Neural progenitor cell (in vitro differentiated cells): ENCODE measurements around the gene ATG10. TPM values are rescaled to one million over a fixed set of nuclear protein-coding genes. Genes with fewer than 3 reads are reported as not detected.

Experiments used
- DNase-seq: peaks from one replicate; pipeline ENCODE4 v3.0.0-alpha.2; 2016; ENCODE audit warnings: low spot score
- H2AFZ ChIP-seq: fragments of 200-600 bp; sonication (generic); replicated peaks from 2 replicates; pipeline ENCODE4 v1.6.1; 2016; ENCODE audit warnings: antibody characterized with exemption
- H3F3A ChIP-seq: fragments of 200-600 bp; sonication (generic); 2 replicates; pipeline ENCODE4 v1.6.1; 2016; ENCODE audit warnings: antibody characterized with exemption, low read depth
- H3K27ac ChIP-seq: fragments of 200-600 bp; sonication (generic); 2 replicates; pipeline ENCODE4 v1.5.1; 2016; ENCODE audit warnings: mild to moderate bottlenecking
- H3K27me3 ChIP-seq: fragments of 200-600 bp; sonication (generic); 2 replicates; pipeline ENCODE4 v1.6.1; 2016; ENCODE audit warnings: mild to moderate bottlenecking, moderate library complexity
- H3K36me3 ChIP-seq: fragments of 200-600 bp; sonication (generic); 2 replicates; pipeline ENCODE4 v1.5.1; 2016
- H3K4me1 ChIP-seq: fragments of 200-600 bp; sonication (generic); 2 replicates; pipeline ENCODE4 v1.6.1; 2016; ENCODE audit warnings: mixed run types
- H3K4me2 ChIP-seq: fragments of 200-600 bp; sonication (generic); 2 replicates; pipeline ENCODE4 v1.6.1; 2016
- H3K4me3 ChIP-seq: fragments of 200-600 bp; sonication (generic); 2 replicates; pipeline ENCODE4 v1.5.1; 2016
- H3K79me2 ChIP-seq: fragments of 200-600 bp; sonication (generic); 2 replicates; pipeline ENCODE4 v1.6.1; 2016; ENCODE audit warnings: low read depth
- H3K9ac ChIP-seq: fragments of 200-600 bp; sonication (generic); 2 replicates; pipeline ENCODE4 v1.6.1; 2016
- H3K9me3 ChIP-seq: fragments of 200-600 bp; sonication (generic); 2 replicates; pipeline ENCODE4 v1.5.1; 2016; ENCODE audit warnings: low read depth
- H4K20me1 ChIP-seq: fragments of 200-600 bp; sonication (generic); 2 replicates; pipeline ENCODE4 v1.6.1; 2016; ENCODE audit warnings: low read depth
- H3K27ac Mint-ChIP-seq: 3 replicates; pipeline ENCODE4 v1.8.0; 2021; ENCODE audit warnings: mixed read lengths
- H3K27me3 Mint-ChIP-seq: 2 replicates; pipeline ENCODE4 v1.8.0; 2022; ENCODE audit warnings: low read depth, mild to moderate bottlenecking, inconsistent platforms, moderate library complexity, mixed read lengths; ENCODE audit not compliant: insufficient read depth
- H3K36me3 Mint-ChIP-seq: 3 replicates; pipeline ENCODE4 v1.8.0; 2021; ENCODE audit warnings: mixed read lengths
- H3K4me1 Mint-ChIP-seq: 3 replicates; pipeline ENCODE4 v1.8.0; 2021; ENCODE audit warnings: mixed read lengths
- H3K4me3 Mint-ChIP-seq: 3 replicates; pipeline ENCODE4 v1.8.0; 2021; ENCODE audit warnings: mild to moderate bottlenecking, moderate library complexity, mixed read lengths
- H3K9me3 Mint-ChIP-seq: 3 replicates; pipeline ENCODE4 v1.8.0; 2020; ENCODE audit warnings: mixed read lengths
- CTCF ChIP-seq: fragments of 200-600 bp; sonication (generic); IDR thresholded peaks from 2 replicates; pipeline ENCODE4 v1.5.1; 2017; ENCODE audit warnings: antibody characterized with exemption, mild to moderate bottlenecking
- EZH2 ChIP-seq: fragments of 200-600 bp; sonication (generic); IDR thresholded peaks from 2 replicates; pipeline ENCODE4 v1.6.1; 2017; ENCODE audit warnings: antibody characterized with exemption, mild to moderate bottlenecking, moderate library complexity
- EZH2phosphoT487 ChIP-seq: fragments of 200-600 bp; sonication (generic); IDR thresholded peaks from 2 replicates; pipeline ENCODE4 v1.6.1; 2017; ENCODE audit warnings: antibody characterized with exemption
- total RNA-seq: library from RNA; depleted of rRNA; stranded (reverse); fragments of >200 nt; gene quantifications from 2 replicates; pipeline ENCODE4 v1.2.3, GENCODE V29; 2015; ENCODE audit warnings: low replicate concordance

Gene ATG10
- total RNA-seq, 1 donor from 2014 or later, result 13.4 TPM

DNA sequence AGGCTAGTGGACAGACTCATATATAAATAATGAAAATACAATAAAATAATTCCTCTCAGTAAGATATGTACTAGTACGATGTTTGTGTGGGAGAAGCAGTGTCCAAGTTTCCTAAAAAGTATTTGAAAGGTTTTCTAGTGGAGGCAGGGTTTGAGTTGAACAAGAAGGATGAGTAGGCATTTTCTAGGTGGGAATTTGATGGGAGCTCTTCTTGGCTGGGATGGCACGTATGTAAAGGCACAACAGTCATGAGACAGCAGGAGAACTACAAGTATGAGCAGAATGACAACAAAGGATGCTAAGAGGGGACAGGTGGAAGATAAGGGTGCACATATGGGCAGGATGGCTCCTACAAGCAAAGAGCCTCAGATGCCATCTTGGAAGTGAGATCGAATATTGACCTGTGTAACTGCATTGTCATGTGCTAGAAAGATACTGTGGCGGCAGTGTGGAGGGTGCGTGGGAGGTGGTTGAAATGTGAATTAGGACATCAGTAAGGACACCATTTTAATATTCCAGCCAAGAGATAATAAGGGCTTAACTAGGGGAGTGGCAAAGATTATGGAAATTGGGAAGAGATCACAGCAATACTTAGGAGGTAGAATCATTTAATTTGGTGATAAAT is 170.5 kb downstream of the ATG10 start:
- H3K4me1 Mint-ChIP-seq, result no peaks in the 10 kb centered on the region
- H3K9me3 Mint-ChIP-seq, result peaks cover 11% of the 10 kb centered on the region
- no peak overlapping the region for H2AFZ ChIP-seq
- H3F3A ChIP-seq, result no peaks in the 10 kb centered on the region
- DNase-seq, result no peak
- no peaks in the 10 kb centered on the region for H3K27me3 ChIP-seq
- no peaks in the 10 kb centered on the region for H3K9me3 ChIP-seq
- H3K4me3 ChIP-seq, result no peak overlapping the region
- no peak overlapping the region for H3K27ac ChIP-seq
- no peaks in the 10 kb centered on the region for H3K27me3 Mint-ChIP-seq
- peaks cover 1% of the 10 kb centered on the region for H3K36me3 Mint-ChIP-seq
- H3K4me1 ChIP-seq, result no peaks in the 10 kb centered on the region
- H3K9ac ChIP-seq, result no peak overlapping the region
- H3K27ac Mint-ChIP-seq, result no peak overlapping the region
- no peaks in the 10 kb centered on the region for H3K36me3 ChIP-seq
- H4K20me1 ChIP-seq, result no peaks in the 10 kb centered on the region
- TF ChIP-seq EZH2phosphoT487, result no peak
- no peak for TF ChIP-seq CTCF
- TF ChIP-seq EZH2, result no peak
- no peak overlapping the region for H3K4me3 Mint-ChIP-seq
- H3K4me2 ChIP-seq, result no peak overlapping the region
- H3K79me2 ChIP-seq, result no peaks in the 10 kb centered on the region

GRCh38 chr5:82142928-82143577 is 171.2 kb downstream of the ATG10 start:
- Histone ChIP-seq H3K9me3 (no peaks in the 10 kb centered on the region), H2AFZ (no peak overlapping the region), H3K4me1 (no peaks in the 10 kb centered on the region), H3K27me3 (no peaks in the 10 kb centered on the region), H3K9ac (no peak overlapping the region), H3K27ac (no peak overlapping the region), H3K36me3 (no peaks in the 10 kb centered on the region), H3K79me2 (no peaks in the 10 kb centered on the region), H4K20me1 (no peaks in the 10 kb centered on the region), H3K4me2 (no peak overlapping the region), H3K4me3 (no peak overlapping the region), H3F3A (no peaks in the 10 kb centered on the region)
- no peak overlapping the region for H3K27ac Mint-ChIP-seq
- no peak for DNase-seq
- TF ChIP-seq EZH2phosphoT487 (no peak), CTCF (no peak), EZH2 (no peak)
- no peak overlapping the region for H3K4me3 Mint-ChIP-seq
- no peaks in the 10 kb centered on the region for H3K27me3 Mint-ChIP-seq
- peaks cover 1% of the 10 kb centered on the region for H3K36me3 Mint-ChIP-seq
- H3K9me3 Mint-ChIP-seq, result peaks cover 7% of the 10 kb centered on the region
- no peaks in the 10 kb centered on the region for H3K4me1 Mint-ChIP-seq

DNA sequence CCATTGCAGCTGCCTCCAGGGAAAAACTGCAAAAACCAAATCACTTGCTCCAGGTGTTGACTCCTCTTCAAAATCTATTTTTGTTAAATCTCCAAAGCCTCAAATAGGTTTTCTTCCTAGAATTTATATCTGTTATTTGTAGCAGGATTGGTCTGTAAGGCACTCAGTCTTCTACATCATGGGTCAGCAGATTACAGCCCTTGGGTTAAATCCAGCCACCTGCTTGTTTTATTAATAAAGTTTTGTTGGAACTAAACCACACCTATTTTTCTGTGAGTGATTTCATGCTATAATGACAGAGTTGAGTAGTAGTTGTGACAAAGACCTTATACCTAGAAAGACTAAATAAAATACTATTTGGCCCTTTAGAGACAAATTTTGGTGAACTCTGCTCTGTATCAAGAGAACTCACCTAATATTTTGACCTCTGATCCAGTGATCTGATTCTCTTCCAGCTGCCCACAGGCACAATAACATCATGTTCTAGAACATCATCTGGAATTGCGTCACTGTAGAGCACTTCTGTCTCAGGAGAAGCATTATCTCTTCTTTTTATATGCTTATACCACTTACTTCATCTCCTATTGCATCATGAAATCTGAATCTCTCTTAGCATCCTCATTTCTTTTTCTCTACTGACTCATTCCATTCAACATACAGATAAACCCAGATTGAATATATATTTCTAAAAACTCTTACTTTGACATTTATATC is 176.2 kb downstream of the ATG10 start:
- Mint-ChIP-seq H3K9me3 (peaks cover 5% of the 10 kb centered on the region), H3K27me3 (no peaks in the 10 kb centered on the region), H3K36me3 (no peaks in the 10 kb centered on the region), H3K4me1 (no peaks in the 10 kb centered on the region), H3K4me3 (no peak overlapping the region), H3K27ac (no peak overlapping the region)
- Histone ChIP-seq H3K36me3 (no peaks in the 10 kb centered on the region), H2AFZ (no peak overlapping the region), H3K79me2 (no peaks in the 10 kb centered on the region), H3K4me2 (no peak overlapping the region), H4K20me1 (no peaks in the 10 kb centered on the region), H3K27ac (no peak overlapping the region), H3K9ac (no peak overlapping the region), H3K27me3 (no peaks in the 10 kb centered on the region), H3K4me1 (no peaks in the 10 kb centered on the region), H3K4me3 (no peak overlapping the region), H3K9me3 (no peaks in the 10 kb centered on the region), H3F3A (no peaks in the 10 kb centered on the region)
- no peak for TF ChIP-seq EZH2
- no peak for TF ChIP-seq EZH2phosphoT487
- TF ChIP-seq CTCF, result no peak
- DNase-seq, result no peak
